GM12864 (cell line): ENCODE results near the gene PDCD1.
"Not testable (repeated sequence)": the region's sequence is repeated elsewhere in the genome, so short reads cannot be mapped to it uniquely, and the experiment has no call there.

Source experiments
- DNase-seq: peaks from one replicate; pipeline ENCODE4 v3.0.0-alpha.2; 2011; ENCODE audit warnings: low read depth
- H3K4me3 ChIP-seq: 2 replicates; pipeline ENCODE4 v1.5.1; 2011; ENCODE audit warnings: mild to moderate bottlenecking, low read depth, low read length, control low read depth
- TF ChIP-seq, protein P1 (sequence below): IDR thresholded peaks from 2 replicates; pipeline ENCODE4 v1.5.1; 2011; ENCODE audit warnings: low read depth, mild to moderate bottlenecking, moderate library complexity, low read length, control low read depth, inconsistent platforms; ENCODE audit errors: missing control alignments

PDCD1 gene

GRCh38 chr2:241818943-241819270 is 39.8 kb downstream of the PDCD1 start:
- no peak overlapping the region for H3K4me3 ChIP-seq
- DNase-seq: no peak
- TF ChIP-seq, protein P1, sequence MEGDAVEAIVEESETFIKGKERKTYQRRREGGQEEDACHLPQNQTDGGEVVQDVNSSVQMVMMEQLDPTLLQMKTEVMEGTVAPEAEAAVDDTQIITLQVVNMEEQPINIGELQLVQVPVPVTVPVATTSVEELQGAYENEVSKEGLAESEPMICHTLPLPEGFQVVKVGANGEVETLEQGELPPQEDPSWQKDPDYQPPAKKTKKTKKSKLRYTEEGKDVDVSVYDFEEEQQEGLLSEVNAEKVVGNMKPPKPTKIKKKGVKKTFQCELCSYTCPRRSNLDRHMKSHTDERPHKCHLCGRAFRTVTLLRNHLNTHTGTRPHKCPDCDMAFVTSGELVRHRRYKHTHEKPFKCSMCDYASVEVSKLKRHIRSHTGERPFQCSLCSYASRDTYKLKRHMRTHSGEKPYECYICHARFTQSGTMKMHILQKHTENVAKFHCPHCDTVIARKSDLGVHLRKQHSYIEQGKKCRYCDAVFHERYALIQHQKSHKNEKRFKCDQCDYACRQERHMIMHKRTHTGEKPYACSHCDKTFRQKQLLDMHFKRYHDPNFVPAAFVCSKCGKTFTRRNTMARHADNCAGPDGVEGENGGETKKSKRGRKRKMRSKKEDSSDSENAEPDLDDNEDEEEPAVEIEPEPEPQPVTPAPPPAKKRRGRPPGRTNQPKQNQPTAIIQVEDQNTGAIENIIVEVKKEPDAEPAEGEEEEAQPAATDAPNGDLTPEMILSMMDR: no peak

GRCh38 chr2:241818229-241818942 is 40.3 kb downstream of the PDCD1 start:
- DNase-seq: no peak
- H3K4me3 ChIP-seq: no peak overlapping the region
- TF ChIP-seq, protein P1: no peak

DNA sequence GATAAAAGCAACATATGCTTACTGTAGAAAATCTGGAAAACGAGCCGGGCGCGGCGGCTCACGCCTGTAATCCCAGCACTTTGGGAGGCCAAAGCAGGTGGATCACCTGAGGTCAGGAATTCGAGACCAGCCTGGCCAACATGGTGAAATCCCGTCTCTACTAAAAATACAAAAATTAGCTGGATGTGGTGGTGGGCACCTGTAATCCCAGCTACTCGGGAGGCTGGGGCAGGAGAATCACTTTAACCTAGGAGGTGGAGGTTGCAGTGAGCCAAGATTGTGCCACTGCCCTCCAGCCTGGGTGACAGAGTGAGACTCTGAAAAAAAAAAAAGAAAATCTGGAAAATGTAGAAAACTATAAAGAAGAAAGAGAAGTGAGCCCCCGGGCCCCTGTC is 40.9 kb downstream of the PDCD1 start:
- DNase-seq, H3K4me3 ChIP-seq: not testable (repeated sequence)

- TF ChIP-seq, protein P1: no peak
- DNase-seq: no peak
- no peak overlapping the region for H3K4me3 ChIP-seq
Observed at GRCh38 chr2:241817126-241817820, 41.4 kb downstream of the PDCD1 start.

DNA sequence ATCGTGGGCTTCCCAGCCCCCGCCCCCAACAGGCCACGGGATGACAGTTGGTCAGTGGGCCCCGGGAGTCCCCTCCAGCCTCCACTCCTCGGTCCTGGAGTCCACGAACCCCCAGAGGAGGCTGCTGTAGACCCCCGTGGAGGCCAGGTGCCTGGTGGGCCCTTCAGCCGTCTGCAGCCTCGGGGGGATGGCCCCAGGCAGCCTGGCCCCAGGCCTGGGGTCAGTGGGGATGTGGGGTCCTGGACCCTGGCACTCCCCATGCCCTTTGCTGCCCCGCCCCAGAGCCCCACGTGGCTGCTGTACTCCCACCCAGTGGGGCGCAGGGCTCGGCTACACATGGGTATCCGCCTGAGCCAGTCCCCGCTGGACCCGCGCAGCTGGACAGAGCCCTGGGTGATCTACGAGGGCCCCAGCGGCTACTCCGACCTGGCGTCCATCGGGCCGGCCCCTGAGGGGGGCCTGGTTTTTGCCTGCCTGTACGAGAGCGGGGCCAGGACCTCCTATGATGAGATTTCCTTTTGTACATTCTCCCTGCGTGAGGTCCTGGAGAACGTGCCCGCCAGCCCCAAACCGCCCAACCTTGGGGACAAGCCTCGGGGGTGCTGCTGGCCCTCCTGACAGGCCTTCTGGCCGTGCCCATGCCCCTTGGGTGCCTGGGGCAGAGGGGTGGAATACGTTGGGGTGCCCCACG is 42.1 kb downstream of the PDCD1 start:
- TF ChIP-seq, protein P1: no peak
- DNase-seq: no peak
- H3K4me3 ChIP-seq: no peak overlapping the region

DNA sequence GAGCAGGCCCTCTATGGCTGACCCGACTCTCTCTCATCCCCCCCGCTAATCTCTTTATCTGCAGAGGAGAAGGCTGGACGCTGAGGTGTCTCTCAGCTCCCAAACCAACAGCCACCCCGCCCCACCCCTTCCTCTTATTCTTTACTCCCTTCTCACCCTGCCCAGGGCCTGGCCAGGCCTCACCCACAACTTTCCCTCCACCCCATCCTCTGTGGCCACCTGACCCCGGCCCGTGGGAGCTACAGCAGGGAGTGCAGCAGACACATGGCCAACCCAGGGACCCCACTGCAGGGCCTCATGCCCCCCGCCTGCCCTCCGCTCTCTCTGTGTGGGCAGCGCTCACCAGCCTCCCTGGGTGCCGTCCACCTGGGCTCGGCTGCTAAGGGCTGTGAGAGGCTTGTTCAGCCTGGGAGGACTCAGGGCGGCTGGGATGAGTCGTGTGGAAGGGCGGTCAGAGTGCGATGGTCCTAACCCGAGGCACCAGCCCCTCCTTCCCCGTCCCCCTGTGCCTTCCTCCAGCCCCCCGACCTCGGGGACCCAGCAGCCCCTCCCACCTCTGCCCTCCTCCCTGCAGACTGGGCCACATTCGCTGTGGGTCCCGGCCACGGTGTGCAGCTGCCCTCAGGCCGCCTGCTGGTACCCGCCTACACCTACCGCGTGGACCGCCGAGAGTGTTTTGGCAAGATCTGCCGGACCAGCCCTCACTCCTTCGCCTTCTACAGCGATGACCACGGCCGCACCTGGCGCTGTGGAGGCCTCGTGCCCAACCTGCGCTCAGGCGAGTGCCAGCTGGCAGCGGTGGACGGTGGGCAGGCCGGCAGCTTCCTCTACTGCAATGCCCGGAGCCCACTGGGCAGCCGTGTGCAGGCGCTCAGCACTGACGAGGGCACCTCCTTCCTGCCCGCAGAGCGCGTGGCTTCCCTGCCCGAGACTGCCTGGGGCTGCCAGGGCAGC is 42.9 kb downstream of the PDCD1 start:
- no peak overlapping the region for H3K4me3 ChIP-seq
- DNase-seq: no peak
- TF ChIP-seq, protein P1: no peak
